Fibroblast of the aortic adventitia (primary cell): Measurements from ENCODE around the gene PKD2. TPM values are rescaled to one million over a fixed set of nuclear protein-coding genes. Genes with fewer than 3 reads are reported as not detected.

Experiments used
- DNase-seq: peaks from one replicate; pipeline ENCODE4 v3.0.0-alpha.2; 2010; ENCODE audit warnings: low read depth
- H3K4me3 ChIP-seq: 2 replicates; pipeline ENCODE4 v1.5.1; 2011; ENCODE audit warnings: low read depth, mild to moderate bottlenecking, control low read depth, low read length, moderate library complexity
- CTCF ChIP-seq: IDR thresholded peaks from 2 replicates; pipeline ENCODE4 v1.5.1; 2011; ENCODE audit warnings: mild to moderate bottlenecking, low read length, control low read depth, inconsistent platforms; ENCODE audit not compliant: insufficient read depth
- total RNA-seq: library from RNA; depleted of rRNA; stranded (reverse); fragments of >200 nt; gene quantifications from 2 replicates; pipeline ENCODE4 v1.2.3, GENCODE V29; 2012; ENCODE audit warnings: low replicate concordance

PKD2 gene
- total RNA-seq, 1 donor: 66.6 TPM

GRCh38 chr4:88043001-88043400 is 35.6 kb downstream of the PKD2 start:
- DNase-seq: no peak
- no peak for TF ChIP-seq CTCF
- no peak overlapping the region for H3K4me3 ChIP-seq

GRCh38 chr4:88043586-88044340 is 36.3 kb downstream of the PKD2 start:
- DNase-seq: no peak
- no peak overlapping the region for H3K4me3 ChIP-seq
- no peak for TF ChIP-seq CTCF

GRCh38 chr4:88045021-88045420 is 37.6 kb downstream of the PKD2 start:
- no peak overlapping the region for H3K4me3 ChIP-seq
- no peak for DNase-seq
- no peak for TF ChIP-seq CTCF

DNA sequence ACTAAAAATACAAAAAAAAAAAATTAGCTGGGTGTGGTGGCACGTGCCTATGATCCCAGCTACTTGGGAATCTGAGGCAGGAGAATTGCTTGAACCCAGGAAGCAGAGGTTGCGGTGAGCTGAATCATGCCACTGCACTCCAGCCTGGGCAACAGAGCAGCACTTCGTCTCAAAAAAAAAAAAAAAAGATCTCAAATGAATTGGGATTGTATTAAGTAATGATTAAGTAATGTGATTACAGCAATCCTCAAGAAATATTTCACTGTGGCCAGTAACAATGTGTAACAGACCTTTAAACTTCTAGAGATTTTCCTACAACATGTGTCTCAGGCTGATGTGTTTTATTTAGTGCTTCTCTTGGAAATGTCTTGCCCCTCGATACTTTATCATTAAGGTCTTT is 46.8 kb downstream of the PKD2 start:
- DNase-seq: peak; percentile 41
- no peak overlapping the region for H3K4me3 ChIP-seq
- no peak for TF ChIP-seq CTCF

- peak; percentile 69 for DNase-seq
- TF ChIP-seq CTCF: peak; percentile 70
- H3K4me3 ChIP-seq: no peak overlapping the region
Observed at GRCh38 chr4:88054901-88055300, 47.5 kb downstream of the PKD2 start.

DNA sequence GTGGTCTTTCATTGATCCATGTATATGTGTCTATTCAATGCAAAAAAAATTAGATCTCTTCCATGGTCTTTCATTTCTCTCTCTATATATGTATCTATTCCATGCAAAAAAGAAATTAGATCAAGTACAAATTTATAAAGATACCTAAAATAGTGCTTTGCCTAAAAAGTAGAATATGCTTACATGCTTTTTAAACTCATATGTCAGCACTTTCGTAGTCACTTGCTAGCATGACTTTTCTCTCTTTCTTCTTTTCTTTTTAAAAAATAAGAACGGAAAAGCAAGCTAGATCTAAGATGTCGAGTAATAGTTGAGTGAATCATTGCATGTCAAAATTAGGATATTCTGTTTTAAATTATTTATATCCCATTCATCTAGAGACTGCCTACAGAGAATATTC is 50.9 kb downstream of the PKD2 start:
- no peak for DNase-seq
- no peak overlapping the region for H3K4me3 ChIP-seq
- TF ChIP-seq CTCF: no peak

- no peak overlapping the region for H3K4me3 ChIP-seq
- no peak for TF ChIP-seq CTCF
- DNase-seq: no peak
Observed at GRCh38 chr4:88059766-88060165, 52.3 kb downstream of the PKD2 start.
